Activated naive CD8-positive, alpha-beta T cell treated with anti-CD3 and anti-CD28 coated beads, Interleukin-2, amount 10 ng/mL, durations not matched to agents 7 days and 5 days (primary cell): ENCODE results near the gene CASP8. TPM values are rescaled to one million over a fixed set of nuclear protein-coding genes. Genes with fewer than 3 reads are reported as not detected.

Source experiments
- ATAC-seq: fragments of 150-1000 bp; cut with Tn5 transposase; one replicate; pipeline ENCODE4 v1.10.0; 2021; ENCODE audit warnings: low read depth, moderate library complexity
- POLR2A ChIA-PET: fragments of 350-600 bp; sonication (Branson Sonifier 250); formaldehyde crosslinking; loops from one replicate; lab custom pipeline; 2021; ENCODE audit warnings: antibody characterized with exemption; lab: Charles Lee
- DNase-seq: peaks from one replicate; pipeline ENCODE4 v3.0.0; 2021
- H3K27ac Mint-ChIP-seq: one replicate; pipeline ENCODE4 v1.8.0; 2022; ENCODE audit warnings: mild to moderate bottlenecking, mixed read lengths
- H3K27me3 Mint-ChIP-seq: one replicate; pipeline ENCODE4 v1.8.0; 2022; ENCODE audit warnings: mild to moderate bottlenecking, moderate library complexity, mixed read lengths
- H3K36me3 Mint-ChIP-seq: one replicate; pipeline ENCODE4 v1.8.0; 2021; ENCODE audit warnings: mild to moderate bottlenecking, mixed read lengths
- H3K4me1 Mint-ChIP-seq: one replicate; pipeline ENCODE4 v1.8.0; 2021; ENCODE audit warnings: mixed read lengths
- H3K4me3 Mint-ChIP-seq: one replicate; pipeline ENCODE4 v1.8.0; 2022; ENCODE audit warnings: mild to moderate bottlenecking, moderate library complexity, mixed read lengths
- H3K9me3 Mint-ChIP-seq: one replicate; pipeline ENCODE4 v1.8.0; 2021; ENCODE audit warnings: mixed read lengths
- total RNA-seq, 2 experiments: library from RNA; stranded (reverse); gene quantifications; one replicate each; pipeline ENCODE4 v1.2.3, GENCODE V29; 2021

The CASP8 gene
- total RNA-seq, 2 experiments from 2014 or later, result 115 to 127 TPM

GRCh38 chr2:201329409-201329808, 69.1 kb downstream of the CASP8 start:
- Mint-ChIP-seq H3K4me1 (peaks cover 2% of the 10 kb centered on the region), H3K27me3 (no peaks in the 10 kb centered on the region), H3K4me3 (no peak overlapping the region), H3K9me3 (peaks cover 22% of the 10 kb centered on the region), H3K36me3 (peaks cover 41% of the 10 kb centered on the region), H3K27ac (no peak overlapping the region)
- DNase-seq, result no peak
- ATAC-seq, result no peak
- POLR2A ChIA-PET, result no interaction called here

Other genes with a start within 250 kb of the CASP8 start
- 10 to 100 TPM; 37.0 to 40.5 TPM for gene HYCC2, start 188.9 kb upstream of the CASP8 start, total RNA-seq
- 100 to 1,000 TPM; 115 to 116 TPM for gene NDUFB3, start 188.5 kb upstream of the CASP8 start, total RNA-seq
- 100 to 1,000 TPM; 139 to 140 TPM for gene CFLAR, start 144.4 kb upstream of the CASP8 start, total RNA-seq
- gene CASP10, start 77.4 kb upstream of the CASP8 start, total RNA-seq, result 10 to 100 TPM; 45.2 to 46.1 TPM
- gene FLACC1, start 96.8 kb downstream of the CASP8 start, total RNA-seq, result 1 to 10 TPM; 2.9 to 4.9 TPM
- 10 to 100 TPM; 43.1 to 48.8 TPM for gene TRAK2, start 190.9 kb downstream of the CASP8 start, total RNA-seq
- gene STRADB, start 191.2 kb downstream of the CASP8 start, total RNA-seq, result 10 to 100 TPM; 24.9 to 28.9 TPM